Neural crest cell (in vitro differentiated cells): Measurements from ENCODE around the gene COMP. TPM values are rescaled to one million over a fixed set of nuclear protein-coding genes. Genes with fewer than 3 reads are reported as not detected.

Source experiments
- DNase-seq: peaks from one replicate; pipeline ENCODE4 v3.0.0; 2021; ENCODE audit warnings: low read depth, mixed read lengths, low spot score
- H3K27ac Mint-ChIP-seq: one replicate; pipeline ENCODE4 v1.8.0; 2021; ENCODE audit warnings: mild to moderate bottlenecking, mixed read lengths; ENCODE audit not compliant: unreplicated experiment
- H3K27me3 Mint-ChIP-seq: 2 replicates; pipeline ENCODE4 v1.8.0; 2021; ENCODE audit warnings: low read depth, mild to moderate bottlenecking, mixed read lengths
- H3K36me3 Mint-ChIP-seq: 2 replicates; pipeline ENCODE4 v1.8.0; 2021; ENCODE audit warnings: low read depth, mild to moderate bottlenecking, mixed read lengths
- H3K4me1 Mint-ChIP-seq: 2 replicates; pipeline ENCODE4 v1.8.0; 2021; ENCODE audit warnings: mixed read lengths
- H3K4me3 Mint-ChIP-seq: one replicate; pipeline ENCODE4 v1.8.0; 2021; ENCODE audit warnings: mild to moderate bottlenecking, mixed read lengths
- H3K9me3 Mint-ChIP-seq: 2 replicates; pipeline ENCODE4 v1.8.0; 2021; ENCODE audit warnings: mixed read lengths
- CTCF ChIP-seq: fragments of 200-600 bp; sonication (generic); conservative IDR thresholded peaks from 2 replicates; pipeline ENCODE4 v1.5.0; 2021; ENCODE audit warnings: antibody characterized with exemption, mild to moderate bottlenecking
- total RNA-seq: library from RNA; stranded (reverse); gene quantifications from 2 replicates; pipeline ENCODE4 v1.2.1, GENCODE V29; 2021

The COMP gene
- total RNA-seq, 1 donor from 2014 or later = not detected

GRCh38 chr19:18796239-18796638 lies 5.1 kb upstream of the COMP start:
- H3K4me3 Mint-ChIP-seq = no peak overlapping the region
- H3K27me3 Mint-ChIP-seq = peaks cover 64% of the 10 kb centered on the region
- H3K9me3 Mint-ChIP-seq = no peaks in the 10 kb centered on the region
- H3K27ac Mint-ChIP-seq = no peak overlapping the region
- TF ChIP-seq CTCF = no peak
- H3K4me1 Mint-ChIP-seq = no peaks in the 10 kb centered on the region
- no peak for DNase-seq
- H3K36me3 Mint-ChIP-seq = no peaks in the 10 kb centered on the region

GRCh38 chr19:18795540-18795939 lies 4.4 kb upstream of the COMP start:
- H3K4me3 Mint-ChIP-seq = no peak overlapping the region
- H3K27ac Mint-ChIP-seq = no peak overlapping the region
- peaks cover 71% of the 10 kb centered on the region for H3K27me3 Mint-ChIP-seq
- H3K9me3 Mint-ChIP-seq = no peaks in the 10 kb centered on the region
- H3K36me3 Mint-ChIP-seq = no peaks in the 10 kb centered on the region
- no peaks in the 10 kb centered on the region for H3K4me1 Mint-ChIP-seq
- no peak for DNase-seq
- TF ChIP-seq CTCF = no peak

- no peak for TF ChIP-seq CTCF
- H3K27ac Mint-ChIP-seq = no peak overlapping the region
- peaks cover 5% of the 10 kb centered on the region for H3K4me1 Mint-ChIP-seq
- H3K27me3 Mint-ChIP-seq = peaks cover 79% of the 10 kb centered on the region
- H3K9me3 Mint-ChIP-seq = no peaks in the 10 kb centered on the region
- DNase-seq = no peak
- H3K36me3 Mint-ChIP-seq = no peaks in the 10 kb centered on the region
- no peak overlapping the region for H3K4me3 Mint-ChIP-seq
Observed at GRCh38 chr19:18794692-18795091, 3.6 kb upstream of the COMP start.

- Mint-ChIP-seq H3K4me3 (no peak overlapping the region), H3K27me3 (peaks cover 86% of the 10 kb centered on the region), H3K36me3 (no peaks in the 10 kb centered on the region), H3K9me3 (no peaks in the 10 kb centered on the region), H3K4me1 (peaks cover 9% of the 10 kb centered on the region), H3K27ac (no peak overlapping the region)
- no peak for TF ChIP-seq CTCF
- no peak for DNase-seq
Observed at GRCh38 chr19:18794029-18794313, 2.9 kb upstream of the COMP start.

- TF ChIP-seq CTCF = no peak
- no peak for DNase-seq
- H3K27ac Mint-ChIP-seq = no peak overlapping the region
- H3K4me1 Mint-ChIP-seq = peaks cover 9% of the 10 kb centered on the region
- H3K27me3 Mint-ChIP-seq = peaks cover 89% of the 10 kb centered on the region
- H3K9me3 Mint-ChIP-seq = no peaks in the 10 kb centered on the region
- H3K36me3 Mint-ChIP-seq = no peaks in the 10 kb centered on the region
- no peak overlapping the region for H3K4me3 Mint-ChIP-seq
Observed at GRCh38 chr19:18793144-18794028, 2.3 kb upstream of the COMP start.
